Glomerular visceral epithelial cell (primary cell): Measurements from ENCODE around the gene PRKAG1.

ENCODE experiments used
- DNase-seq: peaks from one replicate; pipeline ENCODE4 v3.0.0-alpha.2; 2016; ENCODE audit errors: extremely low spot score

PRKAG1 gene

GRCh38 chr12:48967991-48968390 is 50.6 kb downstream of the PRKAG1 start:
- DNase-seq: no peak

DNA sequence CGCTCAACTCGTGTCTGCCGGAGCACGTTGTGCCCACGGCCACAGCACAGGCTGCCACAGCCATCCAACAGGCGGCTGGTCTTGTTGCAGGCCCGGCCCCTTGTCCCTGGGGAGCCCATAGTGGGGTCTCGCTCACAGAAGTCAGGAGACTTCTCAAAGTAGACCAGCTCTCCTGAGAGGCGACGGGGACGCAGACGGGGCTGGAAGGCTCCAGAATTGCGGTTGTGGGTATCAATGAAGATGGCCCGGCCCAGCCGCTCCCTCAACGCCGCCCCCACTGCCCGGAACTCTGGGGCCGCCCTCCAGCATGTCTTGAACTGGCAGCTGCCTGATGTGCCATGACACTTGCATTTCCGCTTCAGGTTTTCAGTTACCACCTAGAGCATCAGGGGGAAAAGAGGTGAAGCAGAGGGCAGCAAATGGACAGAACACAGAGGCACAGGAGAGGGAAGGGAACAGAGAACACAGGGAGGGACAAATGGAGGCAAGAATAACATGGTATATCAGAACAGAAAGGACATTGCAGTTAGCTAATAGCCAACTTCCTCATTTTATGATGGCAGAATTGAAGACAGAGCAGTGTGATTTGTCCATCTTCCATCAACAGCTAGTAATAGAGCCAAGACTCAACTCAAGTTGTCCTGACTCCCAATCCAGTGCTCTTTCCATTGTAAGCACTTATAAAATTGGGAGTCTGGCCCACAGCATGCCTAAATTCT is 52.2 kb downstream of the PRKAG1 start:
- DNase-seq: no peak

DNA sequence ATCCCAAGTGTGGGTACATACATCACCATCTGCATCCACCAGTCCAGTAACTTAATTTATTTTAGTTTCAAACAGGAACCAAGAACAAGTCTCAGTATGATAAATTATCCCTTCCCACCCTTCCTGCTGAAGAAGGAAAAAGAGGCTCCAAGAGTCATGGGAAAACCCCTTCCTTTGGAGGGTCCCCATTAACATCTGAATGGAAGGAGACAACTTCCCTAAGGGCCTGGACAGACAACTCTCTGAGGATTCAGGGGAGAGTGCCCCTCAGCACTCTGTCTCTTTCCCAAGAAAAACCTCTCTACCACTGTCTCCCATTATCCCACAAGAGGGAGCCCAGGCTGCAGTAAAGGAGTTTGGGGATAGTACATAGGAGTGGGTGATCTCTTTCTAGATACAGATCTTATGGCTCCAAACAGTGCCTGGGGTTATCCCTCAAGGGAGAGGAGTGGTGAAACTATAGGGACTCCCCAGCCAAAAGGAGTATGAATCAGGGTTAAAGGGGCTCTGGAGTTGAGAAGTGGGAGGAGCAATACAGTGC is 53.2 kb downstream of the PRKAG1 start:
- DNase-seq: no peak

- no peak for DNase-seq
These were observed 56.8 kb downstream of the PRKAG1 start for GRCh38 chr12:48961801-48962200.

DNA sequence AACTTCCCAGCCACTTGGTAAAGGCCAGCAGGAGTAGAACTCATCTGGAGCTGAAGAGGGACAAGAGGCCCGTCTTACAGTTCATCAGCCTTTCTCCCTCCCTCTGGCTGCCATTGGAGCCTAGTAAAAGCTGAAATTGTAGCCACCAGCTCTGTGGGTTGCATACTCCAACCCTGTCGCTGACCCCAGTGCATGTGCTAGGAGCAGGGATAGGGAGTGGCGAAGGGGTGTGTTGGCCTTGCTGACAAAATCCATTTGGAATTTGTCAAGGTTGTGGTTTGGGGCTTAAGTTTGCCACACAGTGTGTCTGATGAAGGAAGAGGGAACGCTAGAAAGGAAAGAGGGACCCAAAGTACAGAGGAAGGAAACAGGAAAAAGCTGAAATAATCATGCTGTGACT is 57.2 kb downstream of the PRKAG1 start:
- DNase-seq: no peak

DNA sequence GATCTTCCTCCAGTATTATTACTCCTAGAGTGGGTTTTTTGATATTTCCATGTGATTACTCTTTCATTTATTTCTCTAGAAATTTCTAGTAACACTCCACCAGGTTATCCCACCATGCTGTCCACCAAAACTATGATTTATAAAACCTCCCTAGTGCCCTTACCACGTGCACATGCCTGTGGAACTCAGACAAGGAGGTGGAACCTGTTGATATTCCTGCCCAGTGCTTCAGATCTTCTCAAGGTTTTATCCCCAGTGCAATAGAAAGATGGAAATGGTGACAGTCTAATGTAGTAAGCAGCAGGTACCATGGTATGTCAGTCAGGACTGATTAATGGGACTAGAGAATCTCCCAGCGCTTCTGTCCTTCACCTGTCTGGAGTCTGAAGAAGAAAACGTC is 57.7 kb downstream of the PRKAG1 start:
- DNase-seq: no peak

GRCh38 chr12:48958049-48958388 is 60.6 kb downstream of the PRKAG1 start:
- DNase-seq: no peak

DNA sequence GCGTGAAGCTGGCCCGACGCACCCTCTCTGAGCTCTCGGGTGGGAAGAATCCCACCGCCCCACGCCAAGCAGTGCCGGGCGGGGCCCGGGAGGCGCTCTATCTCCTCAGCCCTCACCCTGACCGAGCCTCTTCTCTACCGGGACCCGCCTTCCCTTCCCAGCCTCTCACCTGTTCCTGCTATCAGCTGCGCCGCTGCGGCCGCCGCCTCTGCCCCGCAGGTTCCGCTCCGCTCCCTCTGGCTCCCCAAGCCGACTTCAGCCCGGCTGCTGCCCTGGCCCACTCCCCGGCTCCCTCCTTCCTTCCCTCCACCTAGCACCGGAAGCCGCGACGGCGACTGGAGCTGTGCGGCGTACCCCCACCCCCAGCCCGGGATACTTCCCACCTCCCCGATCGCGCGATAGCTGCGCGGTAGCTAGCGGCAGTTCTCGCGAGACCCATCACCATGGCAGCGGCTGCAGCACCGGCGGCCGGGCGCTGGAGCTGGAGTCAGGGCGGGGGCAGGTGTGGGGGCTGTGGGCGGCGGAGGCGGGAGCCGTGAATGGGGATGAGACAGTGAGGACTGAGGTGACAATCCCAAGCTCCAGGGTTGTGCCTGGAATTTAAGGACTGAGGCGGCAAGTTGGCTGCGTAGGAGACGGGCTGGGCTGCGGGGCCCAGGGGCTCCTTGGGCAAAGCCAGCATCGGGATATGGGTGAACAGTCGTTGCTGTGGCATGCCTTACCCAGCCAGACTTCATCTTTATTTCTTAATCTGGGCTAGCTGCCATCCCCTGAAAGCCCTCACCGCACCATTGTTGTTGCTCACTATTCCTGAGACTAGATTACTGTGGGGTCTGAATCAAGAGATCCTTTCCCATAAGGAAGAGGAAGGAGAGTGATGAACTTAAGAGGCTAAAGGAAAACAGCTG is 61.2 kb downstream of the PRKAG1 start, which contains the start of gene ARF3:
Gene ARF3, minus strand, starts transcription at position 347 of the 908 bp plus-strand sequence. CDS start 16,392 bp downstream, outside the sequence.
- DNase-seq: peak; percentile 94

- DNase-seq: peak; percentile 97
These were observed 62.1 kb downstream of the PRKAG1 start for GRCh38 chr12:48956279-48957140.

GRCh38 chr12:48954841-48955501 is 63.6 kb downstream of the PRKAG1 start:
- no peak for DNase-seq

- DNase-seq: no peak
These were observed 64.5 kb downstream of the PRKAG1 start for GRCh38 chr12:48954061-48954460.

- no peak for DNase-seq
These were observed 65.9 kb downstream of the PRKAG1 start for GRCh38 chr12:48952691-48953090.
